GM12878 (cell line): ENCODE results near the gene DKK1. TPM values are rescaled to one million over a fixed set of nuclear protein-coding genes. Genes with fewer than 3 reads are reported as not detected.

Experiments
- ATAC-seq: fragments of 200-7000 bp; cut with Tn5 transposase; 3 replicates; pipeline ENCODE4 v1.9.1; 2020; ENCODE audit warnings: mild to moderate bottlenecking, moderate library complexity
- BruUV-seq: library from RNA; stranded (reverse); fragments of 400-500 nt; replicated peaks from 2 replicates; lab custom pipeline; 2021; lab: Mats Ljungman, UMichigan
- CTCF ChIA-PET: fragments of 300-600 bp; sonication (Branson Sonifier 250); formaldehyde crosslinking; extraction: SDS; loops from one replicate; lab custom pipeline; 2021; ENCODE audit warnings: inconsistent platforms; lab: Yijun Ruan, JAX
- POLR2A ChIA-PET: fragments of 350-600 bp; formaldehyde crosslinking; extraction: SDS; loops from one replicate; lab custom pipeline; 2021; ENCODE audit warnings: inconsistent platforms; lab: Charles Lee
- RAD21 ChIA-PET: fragments of 300-600 bp; sonication (Branson Sonifier 250); formaldehyde crosslinking; loops from one replicate; lab custom pipeline; 2023; ENCODE audit warnings: antibody characterized with exemption; ENCODE audit not compliant: unreplicated experiment; lab: Charles Lee
- SMC1A ChIA-PET: fragments of 300-600 bp; sonication (Branson Sonifier 250); formaldehyde crosslinking; loops from one replicate; lab custom pipeline; 2023; ENCODE audit not compliant: unreplicated experiment, uncharacterized antibody; lab: Charles Lee
- DNase-seq: peaks from one replicate; pipeline ENCODE4 v3.0.0-alpha.2; 2011; ENCODE audit warnings: low read depth, low spot score
- FAIRE-seq: peaks from 3 replicates; lab custom pipeline; 2011; peaks lifted over from hg19 to GRCh38; lab: Jason Lieb, UNC
- H2AFZ ChIP-seq: 2 replicates; pipeline ENCODE4 v1.6.0; 2011; ENCODE audit warnings: low read depth, low read length, control low read depth; ENCODE audit not compliant: control insufficient read depth
- H3K27ac ChIP-seq: 2 replicates; pipeline ENCODE4 v1.5.1; 2011; ENCODE audit warnings: control low read depth; ENCODE audit not compliant: control insufficient read depth, insufficient read depth
- H3K27me3 ChIP-seq, 2 experiments: replicated peaks in 1 of 2; 2 replicates each; pipeline versions ENCODE4 v1.6.0 to v1.6.1; 2011; ENCODE audit warnings: low read length in 1 of 2; ENCODE audit not compliant: control insufficient read depth in 2 of 2, insufficient read depth in 2 of 2
- H3K36me3 ChIP-seq, 2 experiments: 2 replicates each; pipeline ENCODE4 v1.5.1; 2011; ENCODE audit warnings: low read length in 1 of 2; ENCODE audit not compliant: control insufficient read depth in 2 of 2, insufficient read depth in 2 of 2
- H3K4me1 ChIP-seq: 2 replicates; pipeline ENCODE4 v1.6.1; 2011; ENCODE audit warnings: mild to moderate bottlenecking, low read length, moderate library complexity, mixed read lengths; ENCODE audit not compliant: control insufficient read depth, insufficient read depth
- H3K4me2 ChIP-seq: 2 replicates; pipeline ENCODE4 v1.6.0; 2011; ENCODE audit warnings: control low read depth; ENCODE audit not compliant: control insufficient read depth, insufficient read depth
- H3K4me3 ChIP-seq: fragments of 200-600 bp; sonication (generic); 2 replicates; pipeline ENCODE4 v1.5.1; 2016
- H3K79me2 ChIP-seq: 2 replicates; pipeline ENCODE4 v1.6.0; 2011; ENCODE audit warnings: low read length; ENCODE audit not compliant: control insufficient read depth, insufficient read depth
- H3K9ac ChIP-seq: 2 replicates; pipeline ENCODE4 v1.8.0; 2011; ENCODE audit warnings: low read length, control low read depth, mixed read lengths; ENCODE audit not compliant: control insufficient read depth, insufficient read depth
- H3K9me3 ChIP-seq: replicated peaks from 3 replicates; pipeline ENCODE4 v1.5.1; 2011; ENCODE audit warnings: mild to moderate bottlenecking, low read length; ENCODE audit not compliant: control insufficient read depth, insufficient read depth
- H4K20me1 ChIP-seq: 2 replicates; pipeline ENCODE4 v1.6.0; 2011; ENCODE audit not compliant: control insufficient read depth, insufficient read depth
- ASH2L ChIP-seq: fragments of 300-600, 200-600 bp; sonication (generic); IDR thresholded peaks from 2 replicates; pipeline ENCODE4 v1.6.1; 2017; ENCODE audit warnings: low read depth, mild to moderate bottlenecking, borderline replicate concordance
- ETV6 ChIP-seq, 2 experiments: fragments of 450-650 bp in 1 of 2; IDR thresholded peaks in 1 of 2; conservative IDR thresholded peaks in 1 of 2; 2 replicates each; pipeline ENCODE4 v1.6.1; 2014; ENCODE audit warnings: antibody characterized with exemption in 1 of 2, borderline replicate concordance in 1 of 2, low read depth in 1 of 2, mild to moderate bottlenecking in 1 of 2, moderate library complexity in 1 of 2
- HDAC2 ChIP-seq: fragments of 200-600 bp; sonication (generic); IDR thresholded peaks from 2 replicates; pipeline ENCODE4 v1.6.1; 2017
- JUNB ChIP-seq: IDR thresholded peaks from 2 replicates; pipeline ENCODE4 v1.6.1; 2016; ENCODE audit warnings: antibody characterized with exemption, mild to moderate bottlenecking
- MYB ChIP-seq: fragments of 150-350 bp; IDR thresholded peaks from 2 replicates; pipeline ENCODE4 v1.6.1; 2014; ENCODE audit warnings: mild to moderate bottlenecking, low read depth, low read length, borderline replicate concordance
- NR2F1 ChIP-seq: fragments of 450-650 bp; conservative IDR thresholded peaks from 2 replicates; pipeline ENCODE4 v1.6.1; 2017; ENCODE audit warnings: mild to moderate bottlenecking
- RAD51 ChIP-seq: fragments of 450-650 bp; IDR thresholded peaks from 2 replicates; pipeline ENCODE4 v1.6.1; 2016; ENCODE audit warnings: moderate library complexity, mild to moderate bottlenecking, inconsistent platforms
- RUNX3 ChIP-seq: IDR thresholded peaks from 2 replicates; pipeline ENCODE4 v1.6.1; 2012; ENCODE audit warnings: low read length, inconsistent platforms
- SMC3 ChIP-seq: IDR thresholded peaks from 2 replicates; pipeline ENCODE4 v1.6.1; 2011; ENCODE audit warnings: low read length, improper control_type of control experiment, borderline replicate concordance
- SREBF1 ChIP-seq: IDR thresholded peaks from 2 replicates; pipeline ENCODE4 v1.6.1; 2012; ENCODE audit warnings: mild to moderate bottlenecking, low read length
- TCF7 ChIP-seq: IDR thresholded peaks from 2 replicates; pipeline ENCODE4 v1.6.1; 2014; ENCODE audit warnings: antibody characterized with exemption, borderline replicate concordance
- ZNF217 ChIP-seq: fragments of 450-650 bp; IDR thresholded peaks from 2 replicates; pipeline ENCODE4 v1.6.1; 2017; ENCODE audit warnings: antibody characterized with exemption, mild to moderate bottlenecking
- WGBS: methylation state at CpG from one replicate; pipeline ENCODE4 v1.1.6; 2016; ENCODE audit warnings: low lambda C conversion rate; ENCODE audit not compliant: insufficient replicate concordance, insufficient coverage; ENCODE audit errors: missing lambda C conversion rate; 5-methylcytosine and 5-hydroxymethylcytosine counted together
- in situ Hi-C: fragments of 300-500 bp; cut with MboI; formaldehyde crosslinking; loops from 9 replicates; pipeline ENCODE4 v1.14.3; 2018; ENCODE audit warnings: mixed read lengths
- intact Hi-C: fragments of 100-400 bp; cut with micrococcal nuclease; formaldehyde crosslinking; loops from one replicate; pipeline ENCODE4 v1.14.2; 2022; ENCODE audit not compliant: unreplicated experiment
- polyA plus RNA-seq, 11 experiments: library from polyadenylated mRNA; depleted of rRNA in 4 of 11; unstranded in 6 of 11; stranded (reverse) in 5 of 11; fragments of >200 nt; fragmentation: Nextera tagmentation in 4 of 11; fragmentation: Illumina TruSeq in 1 of 11; extraction: Ambion mirVana in 4 of 11; extraction: Trizol in 1 of 11; gene quantifications; 1 replicate in 1 of 11; 2 replicates in 10 of 11; pipeline versions ENCODE4 v1.2.1 to v1.2.3, GENCODE V29; 2011 to 2016; ENCODE audit warnings: inconsistent platforms in 2 of 11, missing spikeins in 2 of 11, low read depth in 1 of 11
- total RNA-seq, 4 experiments: library from RNA; depleted of rRNA in 3 of 4; stranded (reverse); fragments of >200 nt in 3 of 4; fragmentation: Illumina TruSeq in 1 of 4; extraction: Trizol in 1 of 4; gene quantifications; 2 replicates each; pipeline versions ENCODE4 v1.2.1 to v1.2.3, GENCODE V29; 2013 to 2021
- TF ChIP-seq, protein P1 (sequence below): IDR thresholded peaks from 2 replicates; pipeline ENCODE4 v1.6.1; 2012; ENCODE audit warnings: mild to moderate bottlenecking, low read depth, low read length
- TF ChIP-seq, protein P2 (sequence below): fragments of 150-350 bp; IDR thresholded peaks from 2 replicates; pipeline ENCODE4 v1.6.1; 2014; ENCODE audit warnings: mild to moderate bottlenecking, low read depth, low read length
- TF ChIP-seq, protein P3 (sequence below): IDR thresholded peaks from 2 replicates; pipeline ENCODE4 v1.6.1; 2011; ENCODE audit warnings: borderline replicate concordance, low read depth, mild to moderate bottlenecking, moderate library complexity, low read length; ENCODE audit not compliant: insufficient read depth, poor library complexity, severe bottlenecking

Gene DKK1
- total and polyA plus RNA-seq, 10 of the 15 experiments (the other 5 are each of a cell fraction or from before 2014, with no cell fraction given), result 0.12 to 0.77 (median 0.33) TPM; not detected in 7

DNA sequence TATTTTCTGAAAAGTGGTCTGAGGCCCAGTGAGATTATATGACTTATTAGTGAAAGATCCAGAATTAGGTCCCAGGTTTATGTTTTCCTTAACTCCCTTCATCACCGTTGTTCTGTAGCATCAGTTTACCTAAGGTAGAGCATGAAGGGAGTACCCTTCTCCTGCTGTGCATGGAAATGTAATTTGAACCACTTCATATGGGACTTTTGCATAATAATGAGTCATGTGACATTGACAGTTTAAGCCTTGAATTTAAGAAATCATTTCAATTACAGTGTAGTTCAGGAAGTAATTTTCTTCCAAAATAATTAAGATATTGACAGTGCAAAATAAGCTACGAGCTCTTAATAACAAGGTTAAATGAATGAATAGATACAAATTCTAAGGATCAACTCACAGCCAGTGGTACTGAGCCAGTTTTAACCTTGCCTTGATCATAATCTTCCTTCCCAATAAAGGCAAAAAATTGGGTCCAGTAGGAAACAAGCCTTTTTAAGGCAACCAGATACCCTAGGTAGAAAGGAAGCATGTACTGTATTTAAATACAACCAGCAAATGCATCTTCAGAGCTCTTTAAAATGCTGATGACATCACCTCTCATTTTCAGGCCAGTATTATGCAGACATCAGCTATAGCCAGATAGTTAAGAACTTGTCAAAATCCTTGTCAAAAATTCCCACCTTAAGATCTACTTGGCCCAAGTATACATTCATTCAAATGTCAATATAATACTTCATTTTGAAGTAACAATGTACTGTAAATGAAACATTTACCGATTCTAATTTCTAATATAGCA is 48.8 kb upstream of the DKK1 start:
- no TSS peak for BruUV-seq
- RAD21 ChIA-PET, result no interaction called here
- no peaks in the 10 kb centered on the region for H3K9me3 ChIP-seq

More for the DNA sequence above, 48.8 kb upstream of the DKK1 start:
- ATAC-seq (no peak), DNase-seq (no peak), FAIRE-seq (no peak)
- Histone ChIP-seq H3K36me3 (no peaks in the 10 kb centered on the region), H3K4me3 (no peak overlapping the region), H3K4me2 (no peak overlapping the region), H3K9ac (no peak overlapping the region), H2AFZ (no peak overlapping the region), H3K27me3 (no peaks in the 10 kb centered on the region), H3K4me1 (no peaks in the 10 kb centered on the region)
- ChIA-PET POLR2A (no interaction called here), CTCF (no interaction called here)
- in situ Hi-C loops, result no loop called here
- WGBS, result 9% methylated on average over 3 of the region's 3 CpGs
- TF ChIP-seq JUNB (no peak), NR2F1 (no peak), SREBF1 (no peak), ETV6 (conservative IDR thresholded peaks at IDR 0.05 in 1 of 2, IDR thresholded peaks at IDR 0.05 in 1 of 2; ENCODE audit: borderline replicate concordance in 1 of 2, low read depth in 1 of 2) (no peak), ZNF217 (no peak), SMC3 (no peak), HDAC2 (no peak), TCF7 (no peak), MYB (no peak), RAD51 (no peak), RUNX3 (no peak), ASH2L (no peak)
- TF ChIP-seq, protein P1, sequence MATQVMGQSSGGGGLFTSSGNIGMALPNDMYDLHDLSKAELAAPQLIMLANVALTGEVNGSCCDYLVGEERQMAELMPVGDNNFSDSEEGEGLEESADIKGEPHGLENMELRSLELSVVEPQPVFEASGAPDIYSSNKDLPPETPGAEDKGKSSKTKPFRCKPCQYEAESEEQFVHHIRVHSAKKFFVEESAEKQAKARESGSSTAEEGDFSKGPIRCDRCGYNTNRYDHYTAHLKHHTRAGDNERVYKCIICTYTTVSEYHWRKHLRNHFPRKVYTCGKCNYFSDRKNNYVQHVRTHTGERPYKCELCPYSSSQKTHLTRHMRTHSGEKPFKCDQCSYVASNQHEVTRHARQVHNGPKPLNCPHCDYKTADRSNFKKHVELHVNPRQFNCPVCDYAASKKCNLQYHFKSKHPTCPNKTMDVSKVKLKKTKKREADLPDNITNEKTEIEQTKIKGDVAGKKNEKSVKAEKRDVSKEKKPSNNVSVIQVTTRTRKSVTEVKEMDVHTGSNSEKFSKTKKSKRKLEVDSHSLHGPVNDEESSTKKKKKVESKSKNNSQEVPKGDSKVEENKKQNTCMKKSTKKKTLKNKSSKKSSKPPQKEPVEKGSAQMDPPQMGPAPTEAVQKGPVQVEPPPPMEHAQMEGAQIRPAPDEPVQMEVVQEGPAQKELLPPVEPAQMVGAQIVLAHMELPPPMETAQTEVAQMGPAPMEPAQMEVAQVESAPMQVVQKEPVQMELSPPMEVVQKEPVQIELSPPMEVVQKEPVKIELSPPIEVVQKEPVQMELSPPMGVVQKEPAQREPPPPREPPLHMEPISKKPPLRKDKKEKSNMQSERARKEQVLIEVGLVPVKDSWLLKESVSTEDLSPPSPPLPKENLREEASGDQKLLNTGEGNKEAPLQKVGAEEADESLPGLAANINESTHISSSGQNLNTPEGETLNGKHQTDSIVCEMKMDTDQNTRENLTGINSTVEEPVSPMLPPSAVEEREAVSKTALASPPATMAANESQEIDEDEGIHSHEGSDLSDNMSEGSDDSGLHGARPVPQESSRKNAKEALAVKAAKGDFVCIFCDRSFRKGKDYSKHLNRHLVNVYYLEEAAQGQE, result no peak
- TF ChIP-seq, protein P2, sequence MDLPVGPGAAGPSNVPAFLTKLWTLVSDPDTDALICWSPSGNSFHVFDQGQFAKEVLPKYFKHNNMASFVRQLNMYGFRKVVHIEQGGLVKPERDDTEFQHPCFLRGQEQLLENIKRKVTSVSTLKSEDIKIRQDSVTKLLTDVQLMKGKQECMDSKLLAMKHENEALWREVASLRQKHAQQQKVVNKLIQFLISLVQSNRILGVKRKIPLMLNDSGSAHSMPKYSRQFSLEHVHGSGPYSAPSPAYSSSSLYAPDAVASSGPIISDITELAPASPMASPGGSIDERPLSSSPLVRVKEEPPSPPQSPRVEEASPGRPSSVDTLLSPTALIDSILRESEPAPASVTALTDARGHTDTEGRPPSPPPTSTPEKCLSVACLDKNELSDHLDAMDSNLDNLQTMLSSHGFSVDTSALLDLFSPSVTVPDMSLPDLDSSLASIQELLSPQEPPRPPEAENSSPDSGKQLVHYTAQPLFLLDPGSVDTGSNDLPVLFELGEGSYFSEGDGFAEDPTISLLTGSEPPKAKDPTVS, result no peak
- TF ChIP-seq, protein P3, sequence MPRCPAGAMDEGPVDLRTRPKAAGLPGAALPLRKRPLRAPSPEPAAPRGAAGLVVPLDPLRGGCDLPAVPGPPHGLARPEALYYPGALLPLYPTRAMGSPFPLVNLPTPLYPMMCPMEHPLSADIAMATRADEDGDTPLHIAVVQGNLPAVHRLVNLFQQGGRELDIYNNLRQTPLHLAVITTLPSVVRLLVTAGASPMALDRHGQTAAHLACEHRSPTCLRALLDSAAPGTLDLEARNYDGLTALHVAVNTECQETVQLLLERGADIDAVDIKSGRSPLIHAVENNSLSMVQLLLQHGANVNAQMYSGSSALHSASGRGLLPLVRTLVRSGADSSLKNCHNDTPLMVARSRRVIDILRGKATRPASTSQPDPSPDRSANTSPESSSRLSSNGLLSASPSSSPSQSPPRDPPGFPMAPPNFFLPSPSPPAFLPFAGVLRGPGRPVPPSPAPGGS, result no peak
- TF ChIP-seq, all 136 proteins: peak for 0
- Histone ChIP-seq H3K27ac (no peak overlapping the region), H3K79me2 (no peaks in the 10 kb centered on the region), H4K20me1 (no peaks in the 10 kb centered on the region)
- intact Hi-C loops, result no loop called here
- SMC1A ChIA-PET, result interaction anchor here (0.8 kb wide), 1 partner anchor 15 kb away, joined by 4 read pairs; no protein-coding TSS in a partner anchor
